Neural cell (in vitro differentiated cells): Measurements from ENCODE around the gene BTBD6. TPM values are rescaled to one million over a fixed set of nuclear protein-coding genes. Genes with fewer than 3 reads are reported as not detected.

Experiments
- H2AFZ ChIP-seq: fragments of 200-600, 300-800 bp; sonication (generic), shearing (Covaris generic); 2 replicates; pipeline ENCODE4 v1.6.0; 2014; ENCODE audit warnings: low read depth, mild to moderate bottlenecking, antibody characterized with exemption, low read length, moderate library complexity
- H3F3A ChIP-seq: fragments of 200-600 bp; shearing (Covaris generic); 2 replicates; pipeline ENCODE4 v1.6.1; 2016; ENCODE audit warnings: mild to moderate bottlenecking, moderate library complexity, mixed read lengths, antibody characterized with exemption, low read length; ENCODE audit not compliant: insufficient read depth, poor library complexity, severe bottlenecking
- H3K27ac ChIP-seq: fragments of 200-600, 300-800 bp; sonication (generic), shearing (Covaris generic); 2 replicates; pipeline ENCODE4 v1.5.1; 2014; ENCODE audit warnings: mild to moderate bottlenecking, low read length, moderate library complexity
- H3K27me3 ChIP-seq: fragments of 300-800, 200-600 bp; sonication (generic), shearing (Covaris generic); 2 replicates; pipeline ENCODE4 v1.6.0; 2014; ENCODE audit warnings: mild to moderate bottlenecking, low read depth, low read length, moderate library complexity; ENCODE audit not compliant: insufficient read depth
- H3K36me3 ChIP-seq: fragments of 300-800, 200-600 bp; sonication (generic), shearing (Covaris generic); 2 replicates; pipeline ENCODE4 v1.5.1; 2014; ENCODE audit warnings: mild to moderate bottlenecking, antibody characterized with exemption, low read length, moderate library complexity; ENCODE audit not compliant: insufficient read depth
- H3K4me2 ChIP-seq: fragments of 300-800, 200-600 bp; sonication (generic), shearing (Covaris generic); 2 replicates; pipeline ENCODE4 v1.6.0; 2014; ENCODE audit warnings: mild to moderate bottlenecking, low read length
- H3K4me3 ChIP-seq: fragments of 300-800, 200-600 bp; sonication (generic), shearing (Covaris generic); 2 replicates; pipeline ENCODE4 v1.5.1; 2014; ENCODE audit warnings: mild to moderate bottlenecking, low read length, moderate library complexity
- H3K79me2 ChIP-seq: fragments of 200-600 bp; shearing (Covaris generic); replicated peaks from 2 replicates; pipeline ENCODE4 v1.6.0; 2014; ENCODE audit warnings: mild to moderate bottlenecking, low read length, moderate library complexity; ENCODE audit not compliant: insufficient read depth
- H3K9ac ChIP-seq: fragments of 300-800, 200-600 bp; sonication (generic), shearing (Covaris generic); 2 replicates; pipeline ENCODE4 v1.6.1; 2016; ENCODE audit warnings: mild to moderate bottlenecking, low read length, mixed read lengths
- H3K9me2 ChIP-seq: fragments of 200-600 bp; shearing (Covaris generic); 2 replicates; pipeline ENCODE4 v1.6.1; 2016; ENCODE audit warnings: mild to moderate bottlenecking, low read length, mixed read lengths; ENCODE audit not compliant: insufficient read depth
- H3K9me3 ChIP-seq: fragments of 200-600, 300-800 bp; sonication (generic), shearing (Covaris generic); 2 replicates; pipeline ENCODE4 v1.6.1; 2016; ENCODE audit warnings: mild to moderate bottlenecking, mixed run types, low read length, moderate library complexity, mixed read lengths
- H4K20me1 ChIP-seq: fragments of 200-600 bp; shearing (Covaris generic); 2 replicates; pipeline ENCODE4 v1.6.1; 2016; ENCODE audit warnings: mild to moderate bottlenecking, mixed run types; ENCODE audit not compliant: insufficient read depth
- EP300 ChIP-seq: fragments of 450-650 bp; conservative IDR thresholded peaks from 2 replicates; pipeline ENCODE4 v1.6.1; 2014; ENCODE audit warnings: antibody characterized with exemption, mild to moderate bottlenecking, moderate library complexity; ENCODE audit not compliant: poor library complexity, severe bottlenecking
- EZH2 ChIP-seq: fragments of 200-600, 300-800 bp; shearing (Covaris generic), sonication (generic); IDR thresholded peaks from 2 replicates; pipeline ENCODE4 v1.6.1; 2014; ENCODE audit warnings: antibody characterized with exemption, low read length, borderline replicate concordance, mild to moderate bottlenecking; ENCODE audit not compliant: insufficient read depth, poor library complexity, severe bottlenecking
- MXI1 ChIP-seq: fragments of 450-650 bp; conservative IDR thresholded peaks from 2 replicates; pipeline ENCODE4 v1.6.1; 2014; ENCODE audit warnings: antibody characterized with exemption, mild to moderate bottlenecking; ENCODE audit not compliant: poor library complexity, severe bottlenecking
- POLR2AphosphoS5 ChIP-seq: IDR thresholded peaks from 2 replicates; pipeline ENCODE4 v1.6.1; 2012
- RAD21 ChIP-seq: fragments of 450-650 bp; conservative IDR thresholded peaks from 2 replicates; pipeline ENCODE4 v1.6.1; 2014; ENCODE audit warnings: antibody characterized with exemption, mild to moderate bottlenecking, moderate library complexity
- REST ChIP-seq: IDR thresholded peaks from 2 replicates; pipeline ENCODE4 v1.6.1; 2012; ENCODE audit warnings: borderline replicate concordance
- SMC3 ChIP-seq: fragments of 450-650 bp; conservative IDR thresholded peaks from 2 replicates; pipeline ENCODE4 v1.6.1; 2014; ENCODE audit warnings: antibody characterized with exemption, mild to moderate bottlenecking, moderate library complexity; ENCODE audit not compliant: poor library complexity
- TAF1 ChIP-seq: IDR thresholded peaks from 2 replicates; pipeline ENCODE4 v1.6.1; 2012; ENCODE audit warnings: low read depth
- polyA plus RNA-seq: library from polyadenylated mRNA; depleted of rRNA; stranded (reverse); fragments of >200 nt; gene quantifications from 2 replicates; pipeline ENCODE4 v1.2.3, GENCODE V29; 2014
- TF ChIP-seq, protein P1 (sequence below): fragments of 450-650 bp; IDR thresholded peaks from 2 replicates; pipeline ENCODE4 v1.5.1; 2014; ENCODE audit warnings: antibody characterized with exemption, mild to moderate bottlenecking, moderate library complexity; ENCODE audit not compliant: poor library complexity, severe bottlenecking

BTBD6 gene
- polyA plus RNA-seq, 1 donor from 2014 or later = 94.1 TPM

DNA sequence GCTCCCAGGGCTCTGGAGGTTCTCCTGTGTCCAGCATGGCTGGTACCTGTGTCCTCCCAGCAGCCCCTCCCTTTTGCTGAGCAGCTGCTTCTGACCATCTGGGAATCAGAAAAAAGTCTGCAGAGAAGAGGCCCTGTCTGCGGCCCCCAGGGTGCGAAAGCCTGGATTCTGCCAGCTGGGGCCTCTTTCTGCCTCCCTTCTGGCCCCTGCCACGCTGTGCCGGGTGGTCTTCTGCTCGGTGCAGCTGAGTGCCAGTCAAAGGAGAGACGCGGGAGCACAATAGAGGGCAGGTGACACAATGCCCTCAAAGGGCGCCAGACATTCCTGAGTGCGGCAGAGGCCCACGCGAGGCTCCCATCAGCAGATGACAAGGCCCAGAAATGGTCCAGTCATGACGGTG, 12.6 kb downstream of the BTBD6 start:
- H3K27ac ChIP-seq = no peak overlapping the region
- no peaks in the 10 kb centered on the region for H3K27me3 ChIP-seq
- no peaks in the 10 kb centered on the region for H4K20me1 ChIP-seq
- no peaks in the 10 kb centered on the region for H3K79me2 ChIP-seq
- no peak overlapping the region for H3K4me3 ChIP-seq
- no peaks in the 10 kb centered on the region for H3K9me3 ChIP-seq
- H3K9ac ChIP-seq = no peak overlapping the region
- H2AFZ ChIP-seq = no peak overlapping the region
- H3K4me2 ChIP-seq = no peak overlapping the region
- no peaks in the 10 kb centered on the region for H3K36me3 ChIP-seq
- TF ChIP-seq MXI1 (no peak), REST (no peak), SMC3 (no peak), EZH2 (no peak), POLR2AphosphoS5 (no peak), RAD21 (no peak), TAF1 (no peak)
- no peaks in the 10 kb centered on the region for H3K9me2 ChIP-seq
- H3F3A ChIP-seq = no peaks in the 10 kb centered on the region

DNA sequence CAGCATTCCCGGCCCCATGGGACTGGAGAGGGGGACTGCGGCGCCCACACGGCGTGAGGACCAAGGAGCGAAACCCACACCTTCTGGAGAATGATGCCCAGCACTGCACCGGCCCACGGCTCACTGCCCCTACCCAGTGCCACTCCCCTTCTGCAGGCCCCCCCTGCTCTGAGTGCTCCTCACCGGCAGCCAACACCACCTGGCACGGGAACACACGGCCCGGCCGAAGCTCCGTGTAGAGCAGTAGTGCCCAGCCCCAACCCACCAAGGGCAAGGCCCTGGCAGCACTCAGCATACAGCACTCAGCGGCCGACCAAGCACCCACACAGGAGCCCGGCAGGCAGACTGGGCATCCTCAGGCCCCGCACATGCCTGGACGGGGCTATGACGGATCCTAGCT, 13.4 kb downstream of the BTBD6 start:
- no peaks in the 10 kb centered on the region for H3K27me3 ChIP-seq
- H3K79me2 ChIP-seq = no peaks in the 10 kb centered on the region
- TF ChIP-seq REST (no peak), EZH2 (no peak), MXI1 (no peak), TAF1 (no peak), RAD21 (no peak), POLR2AphosphoS5 (no peak), SMC3 (no peak), EP300 (no peak)
- TF ChIP-seq, protein P1, sequence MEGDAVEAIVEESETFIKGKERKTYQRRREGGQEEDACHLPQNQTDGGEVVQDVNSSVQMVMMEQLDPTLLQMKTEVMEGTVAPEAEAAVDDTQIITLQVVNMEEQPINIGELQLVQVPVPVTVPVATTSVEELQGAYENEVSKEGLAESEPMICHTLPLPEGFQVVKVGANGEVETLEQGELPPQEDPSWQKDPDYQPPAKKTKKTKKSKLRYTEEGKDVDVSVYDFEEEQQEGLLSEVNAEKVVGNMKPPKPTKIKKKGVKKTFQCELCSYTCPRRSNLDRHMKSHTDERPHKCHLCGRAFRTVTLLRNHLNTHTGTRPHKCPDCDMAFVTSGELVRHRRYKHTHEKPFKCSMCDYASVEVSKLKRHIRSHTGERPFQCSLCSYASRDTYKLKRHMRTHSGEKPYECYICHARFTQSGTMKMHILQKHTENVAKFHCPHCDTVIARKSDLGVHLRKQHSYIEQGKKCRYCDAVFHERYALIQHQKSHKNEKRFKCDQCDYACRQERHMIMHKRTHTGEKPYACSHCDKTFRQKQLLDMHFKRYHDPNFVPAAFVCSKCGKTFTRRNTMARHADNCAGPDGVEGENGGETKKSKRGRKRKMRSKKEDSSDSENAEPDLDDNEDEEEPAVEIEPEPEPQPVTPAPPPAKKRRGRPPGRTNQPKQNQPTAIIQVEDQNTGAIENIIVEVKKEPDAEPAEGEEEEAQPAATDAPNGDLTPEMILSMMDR = no peak
- no peak overlapping the region for H3K9ac ChIP-seq
- no peak overlapping the region for H3K4me3 ChIP-seq
- H3K9me2 ChIP-seq = no peaks in the 10 kb centered on the region
- H3K36me3 ChIP-seq = no peaks in the 10 kb centered on the region
- H3K9me3 ChIP-seq = no peaks in the 10 kb centered on the region
- H3F3A ChIP-seq = no peaks in the 10 kb centered on the region
- H2AFZ ChIP-seq = no peak overlapping the region
- H3K27ac ChIP-seq = no peak overlapping the region
- no peak overlapping the region for H3K4me2 ChIP-seq
- no peaks in the 10 kb centered on the region for H4K20me1 ChIP-seq
